Right lung (tissue), 10 donors: Measurements from ENCODE around the gene HYI. TPM values are rescaled to one million over a fixed set of nuclear protein-coding genes. Genes with fewer than 3 reads are reported as not detected.
"Not testable (repeated sequence)": the region's sequence is repeated elsewhere in the genome, so short reads cannot be mapped to it uniquely, and the experiment has no call there.

Source experiments
- DNase-seq, 2 donors: peaks; one replicate each; pipeline ENCODE4 v3.0.0-alpha.2; 2013
- long read RNA-seq, 8 donors: transcript quantifications; one replicate each; lab custom pipeline, GENCODE V29; 2026
- polyA plus RNA-seq, 5 donors: library from polyadenylated mRNA; unstranded; fragments of 120-200 nt; gene quantifications; one replicate each; pipeline versions ENCODE4 v1.2.1 to v1.2.3, GENCODE V29; 2013; ENCODE audit warnings: inconsistent platforms in 1 of 5, low replicate concordance in 1 of 5; ENCODE audit not compliant: insufficient read length in 5 of 5, insufficient read depth in 1 of 5

The HYI gene, protein sequence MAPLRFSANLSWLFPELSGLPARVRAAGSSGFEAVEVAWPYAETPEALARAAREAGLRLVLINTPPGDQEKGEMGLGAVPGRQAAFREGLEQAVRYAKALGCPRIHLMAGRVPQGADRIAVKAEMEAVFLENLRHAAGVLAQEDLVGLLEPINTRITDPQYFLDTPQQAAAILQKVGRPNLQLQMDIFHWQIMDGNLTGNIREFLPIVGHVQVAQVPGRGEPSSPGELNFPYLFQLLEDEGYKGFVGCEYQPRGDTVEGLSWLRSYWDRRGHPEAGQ
- polyA plus RNA-seq = 10 to 100 TPM; 43.8 to 55.9 (median 47.0) TPM
- long read RNA-seq, donor 1, transcript HYI-201 (8 exons, 1,265 nt) = minor isoform, 11 of 52 reads
- long read RNA-seq, donor 1, transcript HYI-202 (6 exons, 2,173 nt) = minor isoform, 6 of 52 reads
- long read RNA-seq, donor 1, transcript HYI-204 (8 exons, 1,066 nt) = major isoform, 17 of 52 reads
- long read RNA-seq, donor 1, partial matches to known transcripts = 12 of 52 reads
- long read RNA-seq, donor 1, other reads (novel, unspliced or antisense) = 0 of 52 reads
- long read RNA-seq, donor 2, transcript HYI-201 (8 exons, 1,265 nt) = major isoform, 15 of 31 reads
- long read RNA-seq, donor 2, partial matches to known transcripts = 8 of 31 reads
- long read RNA-seq, donor 2, other reads (novel, unspliced or antisense) = 0 of 31 reads
- long read RNA-seq, donor 3, transcript HYI-202 (6 exons, 2,173 nt) = major isoform, 6 of 24 reads
- long read RNA-seq, donor 3, transcript HYI-204 (8 exons, 1,066 nt) = minor isoform, 5 of 24 reads
- long read RNA-seq, donor 3, partial matches to known transcripts = 5 of 24 reads
- long read RNA-seq, donor 3, other reads (novel, unspliced or antisense) = 0 of 24 reads
- long read RNA-seq, donor 4, transcript HYI-204 (8 exons, 1,066 nt) = major isoform, 6 of 18 reads
- long read RNA-seq, donor 4, transcript HYI-207 (2 exons, 551 nt) = minor isoform, 5 of 18 reads
- long read RNA-seq, donor 4, partial matches to known transcripts = 0 of 18 reads
- long read RNA-seq, donor 4, other reads (novel, unspliced or antisense) = 0 of 18 reads
- long read RNA-seq, donor 5, transcript HYI-201 (8 exons, 1,265 nt) = minor isoform, 11 of 55 reads
- long read RNA-seq, donor 5, transcript HYI-207 (2 exons, 551 nt) = minor isoform, 6 of 55 reads
- long read RNA-seq, donor 5, transcript HYI-204 (8 exons, 1,066 nt) = major isoform, 16 of 55 reads
- long read RNA-seq, donor 5, transcript HYI-202 (6 exons, 2,173 nt) = minor isoform, 7 of 55 reads
- long read RNA-seq, donor 5, partial matches to known transcripts = 6 of 55 reads
- long read RNA-seq, donor 5, other reads (novel, unspliced or antisense) = 0 of 55 reads
- long read RNA-seq, donor 6, transcript HYI-204 (8 exons, 1,066 nt) = major isoform, 25 of 58 reads
- long read RNA-seq, donor 6, transcript HYI-202 (6 exons, 2,173 nt) = minor isoform, 10 of 58 reads
- long read RNA-seq, donor 6, transcript HYI-201 (8 exons, 1,265 nt) = minor isoform, 6 of 58 reads
- long read RNA-seq, donor 6, partial matches to known transcripts = 5 of 58 reads
- long read RNA-seq, donor 6, other reads (novel, unspliced or antisense) = 5 of 58 reads
- long read RNA-seq, donor 7, transcript HYI-202 (6 exons, 2,173 nt) = minor isoform, 7 of 20 reads
- long read RNA-seq, donor 7, transcript HYI-204 (8 exons, 1,066 nt) = major isoform, 8 of 20 reads
- long read RNA-seq, donor 7, partial matches to known transcripts = 0 of 20 reads
- long read RNA-seq, donor 7, other reads (novel, unspliced or antisense) = 0 of 20 reads
- long read RNA-seq, donor 8, transcript HYI-204 (8 exons, 1,066 nt) = major isoform, 8 of 19 reads
- long read RNA-seq, donor 8, transcript HYI-201 (8 exons, 1,265 nt) = minor isoform, 5 of 19 reads
- long read RNA-seq, donor 8, partial matches to known transcripts = 0 of 19 reads
- long read RNA-seq, donor 8, other reads (novel, unspliced or antisense) = 0 of 19 reads

DNA sequence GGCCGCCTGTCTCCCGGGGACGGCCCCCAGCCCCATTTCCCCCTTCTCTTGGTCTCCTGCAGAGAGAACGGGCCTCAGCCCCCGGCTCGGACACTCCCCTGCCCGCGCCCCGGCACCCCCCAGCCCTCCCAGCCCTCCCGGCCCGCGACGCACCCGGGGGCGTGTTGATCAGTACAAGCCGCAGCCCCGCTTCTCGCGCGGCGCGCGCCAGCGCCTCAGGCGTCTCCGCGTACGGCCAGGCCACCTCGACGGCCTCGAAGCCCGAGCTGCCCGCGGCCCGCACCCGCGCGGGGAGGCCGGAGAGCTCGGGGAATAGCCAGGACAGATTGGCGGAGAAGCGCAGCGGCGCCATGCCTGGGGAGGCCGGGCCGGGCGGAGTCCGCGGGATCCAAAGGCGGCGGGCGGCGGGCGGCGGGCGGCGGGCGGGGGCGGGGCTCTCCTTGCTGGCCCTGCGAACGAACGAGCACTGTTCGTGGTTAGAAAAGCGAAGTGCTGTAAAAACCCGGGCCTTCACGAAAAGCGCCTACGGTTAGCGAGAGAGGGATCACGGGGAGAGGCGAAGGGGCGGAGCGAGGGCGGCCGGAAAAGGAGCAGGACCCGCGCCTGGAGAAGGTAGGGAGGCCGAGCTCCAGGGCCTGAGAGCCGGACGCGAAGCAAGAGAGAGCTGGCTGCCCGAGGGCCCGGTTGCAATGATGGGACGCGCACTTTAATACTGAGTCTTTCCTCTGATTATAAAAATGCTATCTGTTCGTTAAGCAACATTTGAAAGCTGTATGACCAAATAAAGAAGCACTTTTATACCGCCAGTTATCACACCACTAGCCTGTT, at the start of gene HYI:
HYI (minus strand) TSS at position 490 of the 828 bp plus-strand sequence; CDS start at position 352, 138 bp downstream.
- peak; percentile 76 to 82 for DNase-seq

DNA sequence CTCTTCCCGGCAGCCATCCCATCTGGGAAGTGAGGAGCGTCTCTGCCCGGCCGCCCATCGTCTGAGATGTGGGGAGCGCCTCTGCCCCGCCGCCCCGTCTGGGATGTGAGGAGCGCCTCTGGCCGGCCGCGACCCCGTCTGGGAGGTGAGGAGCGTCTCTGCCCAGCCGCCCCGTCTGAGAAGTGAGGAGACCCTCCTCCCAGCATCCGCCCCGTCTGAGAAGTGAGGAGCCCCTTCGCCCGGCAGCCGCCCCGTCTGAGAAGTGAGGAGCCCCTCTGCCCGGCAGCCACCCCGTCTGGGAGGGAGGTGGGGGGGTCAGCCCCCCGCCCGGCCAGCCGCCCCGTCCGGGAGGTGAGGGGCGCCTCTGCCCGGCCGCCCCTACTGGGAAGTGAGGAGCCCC, 48.1 kb upstream of the HYI start:
- DNase-seq = not testable (repeated sequence)

DNA sequence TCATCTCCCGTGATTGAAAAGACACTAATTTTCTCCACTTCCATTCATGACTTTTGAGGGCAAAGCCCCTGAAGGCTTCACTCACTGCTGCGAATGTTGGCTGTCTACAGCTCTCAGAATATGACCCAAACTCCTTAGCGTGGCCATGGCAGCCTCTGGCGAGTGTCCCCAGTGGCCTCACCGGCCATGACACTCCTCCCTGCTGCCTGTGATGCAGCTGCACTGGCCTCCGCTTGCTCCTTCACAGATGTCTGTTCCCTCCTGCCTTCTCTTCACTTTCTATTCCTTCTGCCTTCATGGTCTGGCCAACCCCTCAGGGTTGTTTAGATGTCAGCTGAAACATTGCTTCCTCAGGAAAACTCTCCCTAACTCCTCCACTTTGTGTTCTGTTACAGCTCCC, 46.2 kb upstream of the HYI start:
- DNase-seq = no peak

DNA sequence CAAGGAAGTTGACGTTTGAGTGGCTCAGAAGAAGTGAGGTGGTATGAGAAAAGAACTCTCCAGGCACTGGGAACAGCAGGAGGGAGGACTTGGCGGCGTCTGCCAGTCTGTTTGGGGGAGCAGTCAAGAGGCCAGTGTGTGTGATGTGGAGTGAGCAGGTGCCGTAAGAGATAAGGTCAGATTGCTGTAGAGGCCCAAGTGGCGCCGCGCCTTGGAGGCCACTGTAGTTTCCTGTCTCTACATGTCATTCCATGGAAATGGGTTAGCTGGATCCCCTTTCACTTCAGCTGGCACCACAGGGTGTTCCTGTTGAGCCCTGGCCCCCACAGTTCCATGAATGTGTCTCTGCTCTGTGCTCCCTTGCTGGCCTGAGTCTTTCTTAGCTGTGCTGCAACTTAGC, 41.5 kb upstream of the HYI start:
- DNase-seq = no peak

DNA sequence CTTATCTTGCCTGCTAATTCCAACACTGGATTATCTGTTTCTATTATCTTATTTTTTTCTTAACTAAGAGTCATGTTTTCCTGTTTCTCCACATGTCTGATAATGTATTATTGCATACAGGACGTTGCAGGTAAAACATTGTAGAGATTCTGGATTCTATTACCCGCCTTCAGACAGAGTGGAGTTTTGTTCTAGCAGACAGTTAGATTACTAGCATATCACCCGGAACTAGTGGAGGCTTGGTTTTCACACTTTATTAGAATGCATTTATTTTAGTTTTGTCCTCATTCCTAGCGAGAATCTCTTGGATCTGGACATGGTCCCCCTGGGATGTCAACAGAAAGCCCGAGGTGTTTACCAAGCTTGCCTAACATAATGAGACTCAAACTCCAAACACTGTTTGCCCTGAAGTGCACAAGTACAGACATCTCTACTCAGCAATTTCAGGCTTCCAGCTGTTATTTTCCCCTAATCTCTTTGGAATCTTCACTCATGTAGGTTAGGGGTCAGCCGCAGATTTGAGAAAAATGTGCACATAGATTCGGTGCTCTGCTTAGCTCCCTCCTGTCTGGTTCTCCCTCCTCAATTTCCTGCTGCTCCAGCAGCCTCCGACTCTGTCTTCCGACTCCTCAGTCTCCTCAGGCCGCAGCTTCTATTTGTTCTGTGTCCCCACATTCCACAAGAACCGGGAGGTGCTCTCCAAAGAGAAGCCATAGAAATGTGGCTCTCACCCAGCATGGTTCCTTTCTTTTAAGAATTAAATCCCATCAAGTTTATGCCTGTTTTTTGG, 40.1 kb upstream of the HYI start:
- DNase-seq = peak in 1 of 2 donors; percentile 25

DNA sequence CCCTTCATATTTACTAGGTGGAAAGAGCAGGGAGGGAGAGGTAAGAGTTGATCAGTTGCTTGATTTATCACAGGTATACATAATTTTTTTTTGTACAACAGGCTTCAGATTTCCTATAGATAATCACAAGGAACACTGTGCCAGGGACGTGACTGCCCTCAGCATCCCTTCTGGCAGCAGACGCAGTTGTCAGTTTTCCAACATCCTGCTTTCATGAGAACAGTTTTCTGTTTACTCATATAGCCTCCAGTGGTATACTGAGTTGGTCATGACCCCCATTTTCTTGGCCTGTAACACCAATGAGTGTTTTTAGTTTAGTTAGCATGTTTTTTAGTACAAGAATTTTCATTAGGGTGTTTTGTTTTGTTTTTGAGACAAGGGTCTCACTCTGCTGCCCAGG, 39.1 kb upstream of the HYI start:
- peak; percentile 41 to 45 for DNase-seq

DNA sequence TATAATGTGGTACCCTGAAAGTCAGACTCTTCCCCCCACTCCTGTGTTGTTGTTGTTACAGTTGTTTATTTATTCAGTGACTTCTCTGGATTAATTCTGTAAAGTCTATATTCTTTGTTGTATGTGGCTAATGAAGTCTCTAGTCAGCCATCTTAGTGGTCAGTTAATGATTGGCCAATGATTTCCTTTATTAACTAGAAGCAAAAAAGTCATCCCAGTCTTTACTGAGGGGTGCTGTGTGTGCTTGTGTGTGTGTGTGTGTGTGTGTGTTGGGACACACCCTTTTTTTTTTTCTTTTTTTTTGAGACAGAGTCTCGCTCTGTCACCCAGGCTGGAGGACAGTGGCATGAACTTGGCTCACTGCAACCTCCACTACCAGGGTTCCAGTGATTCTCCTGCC, 37.3 kb upstream of the HYI start:
- DNase-seq = no peak

DNA sequence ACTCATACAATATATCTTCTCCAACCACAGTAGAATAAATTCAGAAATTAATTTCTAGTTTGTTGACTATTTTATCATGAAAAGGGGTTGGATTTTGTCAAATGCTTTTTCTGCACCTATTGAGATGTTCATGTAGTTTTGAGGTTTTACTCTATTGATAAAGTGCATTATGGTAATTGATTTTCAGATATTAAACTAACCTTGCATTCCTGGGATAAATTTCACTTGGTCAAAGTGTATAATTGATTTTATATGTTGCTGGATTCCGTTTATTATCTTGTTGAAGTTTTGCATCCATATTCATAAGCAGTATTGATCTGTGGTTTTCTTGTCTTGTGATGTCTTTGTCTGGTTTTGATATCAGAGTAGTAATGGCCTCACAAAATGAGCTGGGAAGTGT, 34.4 kb upstream of the HYI start:
- DNase-seq = no peak

DNA sequence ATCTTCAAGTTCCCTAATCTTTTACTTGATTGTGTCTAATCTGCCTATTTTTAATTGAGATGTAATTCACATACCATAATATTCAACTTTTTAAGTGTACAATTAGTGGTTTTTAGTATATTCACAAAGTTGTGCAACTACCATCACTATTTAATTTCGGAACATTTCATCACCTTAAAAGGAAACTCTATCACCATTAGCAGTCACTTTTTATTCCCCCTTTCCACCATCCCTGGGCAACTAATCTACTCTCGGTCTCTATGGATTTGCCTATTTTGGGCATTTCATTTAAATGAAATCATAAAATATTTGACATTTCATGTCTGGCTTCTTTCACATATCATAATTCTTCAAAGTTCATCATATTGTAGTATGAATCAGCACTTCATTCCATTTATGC, 30.6 kb upstream of the HYI start:
- no peak for DNase-seq

DNA sequence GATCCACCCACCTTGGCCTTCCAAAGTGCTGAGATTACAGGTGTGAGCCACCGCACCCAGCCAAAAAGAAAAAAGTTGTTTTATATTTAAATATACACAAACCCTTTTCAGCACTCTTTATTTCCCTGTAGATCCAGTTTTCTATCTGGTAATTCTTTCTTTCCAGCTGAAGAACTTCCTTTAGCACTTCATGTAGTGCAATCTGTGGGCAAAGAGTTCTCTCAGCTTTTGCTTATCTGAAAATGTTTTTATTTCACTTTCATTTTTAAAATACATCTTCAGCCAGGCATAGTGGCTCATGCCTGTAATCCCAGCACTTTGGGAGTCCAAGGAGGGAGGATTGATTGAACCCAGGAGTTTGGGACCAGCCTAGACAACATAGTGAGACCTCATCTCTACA, 28.5 kb upstream of the HYI start:
- peak; percentile 64 to 73 for DNase-seq

DNA sequence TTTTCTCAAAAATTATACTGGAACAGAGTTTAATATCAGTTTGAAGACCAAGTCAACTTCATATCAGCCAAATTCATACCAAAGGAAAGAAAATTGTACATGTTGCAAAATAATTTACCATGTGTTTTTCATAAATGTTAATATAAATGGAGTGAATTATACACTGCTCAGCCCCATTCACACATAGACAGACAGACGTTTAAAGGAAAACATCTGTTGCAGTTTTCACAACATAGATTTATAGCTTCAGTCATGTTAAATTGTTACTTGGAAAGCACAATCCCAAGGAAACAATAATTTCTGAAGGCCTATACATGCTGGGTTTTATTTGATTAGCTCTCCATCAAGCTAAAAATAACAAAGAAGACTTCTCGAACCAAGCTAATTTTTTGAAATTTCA, 27.8 kb upstream of the HYI start:
- DNase-seq = peak; percentile 67 to 75

DNA sequence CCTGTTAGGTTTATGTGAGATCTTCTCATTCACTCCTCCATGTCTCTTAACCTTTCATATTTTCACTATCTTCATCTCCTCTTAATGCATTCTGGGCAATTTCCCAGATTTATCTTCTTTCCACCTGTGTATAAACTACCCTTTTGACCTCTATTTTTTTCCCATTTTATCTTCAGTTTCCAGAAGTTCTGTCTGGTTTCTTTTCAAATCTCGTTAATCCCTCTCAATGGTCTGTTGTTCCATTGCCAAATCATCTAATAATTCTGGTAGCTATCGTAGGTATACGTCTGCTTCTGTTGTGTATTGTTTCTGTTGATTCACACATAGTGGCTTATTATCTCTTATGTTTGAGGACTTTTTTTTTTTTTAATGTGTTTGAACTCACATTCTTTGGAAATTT, 25.7 kb upstream of the HYI start:
- DNase-seq = no peak

DNA sequence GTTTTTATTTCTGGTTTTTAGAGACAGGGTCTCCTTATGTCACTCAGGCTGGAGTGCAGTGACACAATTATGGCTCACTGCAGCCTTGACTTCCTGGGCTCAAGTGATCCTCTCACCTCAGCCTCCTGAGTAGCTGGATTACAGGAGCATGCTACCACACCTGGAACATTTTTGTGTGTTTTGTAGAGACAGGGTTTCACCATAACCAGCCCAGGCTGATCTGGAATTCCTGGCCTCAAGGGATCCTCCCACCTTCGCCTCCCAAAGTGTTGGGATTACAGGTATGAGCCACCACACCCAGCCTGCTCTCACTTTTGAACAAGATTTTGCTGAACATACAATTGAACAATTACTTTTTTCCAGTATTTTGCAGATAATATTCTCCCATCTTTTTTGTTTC, 24.0 kb upstream of the HYI start:
- DNase-seq = no peak

DNA sequence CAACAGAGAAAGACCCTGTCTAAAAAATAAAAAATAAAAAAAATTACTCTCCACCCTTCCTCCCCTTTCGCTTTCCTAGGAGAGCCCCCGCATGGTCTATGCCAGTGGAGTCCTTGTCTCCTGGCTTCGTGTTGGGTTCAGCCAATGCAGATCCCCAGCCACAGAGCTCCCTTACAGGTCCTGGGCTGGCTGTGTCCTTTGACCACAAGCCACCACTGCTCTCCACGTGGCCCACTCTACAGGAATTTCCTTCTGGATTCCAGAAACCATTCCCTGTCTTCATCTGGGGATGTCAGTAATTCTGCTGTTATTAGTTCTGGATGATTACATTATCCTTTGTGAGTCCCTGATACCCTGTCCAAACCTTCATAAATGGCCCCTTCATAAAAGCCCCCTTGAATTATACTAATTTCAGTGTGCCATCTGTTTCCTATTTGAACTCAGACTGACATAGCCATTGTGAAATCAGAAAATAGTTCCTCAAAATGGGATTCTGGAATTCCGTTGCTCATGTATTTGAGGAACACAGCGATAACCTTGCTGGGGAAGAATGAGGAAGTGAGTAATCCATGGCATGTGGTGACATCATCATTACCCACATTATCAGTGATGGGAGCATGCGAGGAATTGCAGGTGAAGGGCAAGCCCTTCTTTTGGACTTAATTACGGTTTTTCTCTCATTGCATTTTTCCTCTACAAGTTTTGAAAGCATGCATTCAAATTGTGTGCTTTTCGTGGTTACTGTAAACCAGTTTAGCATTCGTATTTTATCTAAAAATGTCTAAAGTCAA, 22.1 kb upstream of the HYI start:
- not testable (repeated sequence) for DNase-seq

DNA sequence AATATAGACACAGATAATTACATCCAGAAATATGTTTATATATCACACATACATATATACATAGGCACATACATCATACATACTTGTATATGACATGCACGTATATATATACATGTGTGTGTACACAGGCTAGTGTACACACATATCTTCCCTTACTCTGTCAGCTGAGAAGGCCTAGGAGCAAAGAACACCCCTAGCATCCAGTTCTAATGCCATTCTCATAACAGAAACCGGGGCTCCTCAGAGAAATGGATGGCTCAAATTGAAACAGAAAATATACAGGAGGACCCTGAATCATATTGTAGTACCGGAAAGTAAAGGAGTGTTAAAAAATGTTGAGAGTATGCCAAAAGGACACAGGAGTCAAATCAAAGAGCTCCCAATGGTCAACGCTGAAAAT, 19.7 kb upstream of the HYI start:
- no peak for DNase-seq

DNA sequence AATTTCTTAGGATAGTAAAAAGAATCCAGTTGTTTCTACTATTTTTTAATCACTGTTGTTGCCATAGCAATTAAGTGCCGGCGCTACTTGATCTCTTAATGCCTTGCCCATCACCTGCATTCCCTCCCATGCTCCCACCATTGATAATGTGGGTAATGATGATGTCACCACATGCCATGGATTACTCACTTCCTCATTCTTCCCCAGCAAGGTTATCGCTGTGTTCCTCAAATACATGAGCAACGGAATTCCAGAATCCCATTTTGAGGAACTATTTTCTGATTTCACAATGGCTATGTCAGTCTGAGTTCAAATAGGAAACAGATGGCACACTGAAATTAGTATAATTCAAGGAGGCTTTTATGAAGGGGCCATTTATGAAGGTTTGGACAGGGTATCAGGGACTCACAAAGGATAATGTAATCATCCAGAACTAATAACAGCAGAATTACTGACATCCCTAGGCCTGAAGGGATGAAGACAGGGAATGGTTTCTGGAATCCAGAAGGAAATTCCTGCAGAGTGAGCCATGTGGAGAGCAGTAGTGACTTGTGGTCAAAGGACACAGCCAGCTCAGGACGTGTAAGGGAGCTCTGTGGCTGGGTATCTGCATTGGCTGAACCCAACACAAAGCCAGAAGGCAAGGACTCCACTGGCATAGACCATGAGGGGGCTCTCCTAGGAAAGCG, 18.9 kb upstream of the HYI start:
- DNase-seq = not testable (repeated sequence)

DNA sequence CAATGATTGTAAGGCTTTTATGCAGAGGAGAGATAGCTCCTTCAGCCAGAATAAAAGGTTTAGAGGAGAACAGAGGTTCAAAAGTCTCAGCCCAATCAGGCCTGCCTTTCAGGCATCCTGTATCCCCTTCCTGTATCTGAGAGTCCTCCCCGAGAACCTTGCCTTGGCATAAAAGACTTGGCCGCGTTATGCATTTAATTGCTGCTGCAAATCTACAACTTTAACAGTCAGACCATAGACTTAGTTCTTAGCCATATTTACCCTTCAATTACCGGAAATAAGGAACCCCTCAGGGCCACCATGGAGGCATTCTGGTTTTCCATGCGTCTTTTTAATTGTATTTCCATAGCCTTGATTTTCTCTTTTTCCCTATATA, 18.3 kb upstream of the HYI start:
- DNase-seq = no peak
